CD4-positive, alpha-beta T cell (primary cell): ENCODE results near the gene SLC22A5. TPM values are rescaled to one million over a fixed set of nuclear protein-coding genes. Genes with fewer than 3 reads are reported as not detected.

Experiments
- ATAC-seq: fragments of 200-7000 bp; cut with Tn5 transposase; one replicate; pipeline ENCODE4 v1.10.0; 2022; ENCODE audit warnings: mild to moderate bottlenecking; ENCODE audit not compliant: poor library complexity
- CTCF ChIA-PET: fragments of 350-600 bp; sonication (Branson Sonifier 250); formaldehyde crosslinking; loops from one replicate; lab custom pipeline; 2021; ENCODE audit warnings: antibody characterized with exemption, inconsistent platforms; lab: Charles Lee
- POLR2A ChIA-PET: fragments of 350-600 bp; sonication (Branson Sonifier 250); formaldehyde crosslinking; loops from one replicate; lab custom pipeline; 2021; ENCODE audit warnings: antibody characterized with exemption, inconsistent platforms; lab: Charles Lee
- DNase-seq, 14 experiments: peaks; one replicate each; pipeline ENCODE4 v3.0.0-alpha.2; 2013 to 2020; ENCODE audit warnings: mixed read lengths in 2 of 14
- H3K27ac ChIP-seq, 2 donors: one replicate each; pipeline versions ENCODE4 v1.5.1 to v1.7.0; 2013; ENCODE audit warnings: low read length in 2 of 2, low read depth in 1 of 2, mild to moderate bottlenecking in 1 of 2
- H3K27me3 ChIP-seq, 2 experiments: 1 replicate in 1 of 2; 2 replicates in 1 of 2; pipeline versions ENCODE4 v1.6.1 to v1.7.0; 2013; ENCODE audit warnings: low read length in 2 of 2, control low read depth in 1 of 2, mild to moderate bottlenecking in 1 of 2, moderate library complexity in 1 of 2; ENCODE audit not compliant: insufficient read depth in 2 of 2, control insufficient read depth in 1 of 2
- H3K36me3 ChIP-seq: one replicate; pipeline ENCODE4 v1.6.1; 2013; ENCODE audit warnings: low read length, control low read depth; ENCODE audit not compliant: insufficient read depth
- H3K4me1 ChIP-seq: one replicate; pipeline ENCODE4 v1.6.1; 2013; ENCODE audit warnings: low read length, control low read depth; ENCODE audit not compliant: insufficient read depth
- H3K4me3 ChIP-seq: one replicate; pipeline ENCODE4 v1.5.1; 2013; ENCODE audit warnings: mild to moderate bottlenecking, low read length, moderate library complexity
- H3K9me3 ChIP-seq, 2 experiments: 1 replicate in 1 of 2; 2 replicates in 1 of 2; pipeline versions ENCODE4 v1.6.1 to v1.7.0; 2013; ENCODE audit warnings: low read length in 2 of 2, mild to moderate bottlenecking in 2 of 2, control low read depth in 1 of 2, moderate library complexity in 1 of 2; ENCODE audit not compliant: control insufficient read depth in 1 of 2, insufficient read depth in 1 of 2
- H3K27ac Mint-ChIP-seq: one replicate; pipeline ENCODE4 v1.8.0; 2020; ENCODE audit warnings: mixed read lengths
- H3K27me3 Mint-ChIP-seq: one replicate; pipeline ENCODE4 v1.8.0; 2021; ENCODE audit warnings: mixed read lengths
- H3K36me3 Mint-ChIP-seq: one replicate; pipeline ENCODE4 v1.8.0; 2021; ENCODE audit warnings: low read depth, mixed read lengths
- H3K4me1 Mint-ChIP-seq: one replicate; pipeline ENCODE4 v1.8.0; 2021; ENCODE audit warnings: low read depth, mixed read lengths
- H3K4me3 Mint-ChIP-seq: one replicate; pipeline ENCODE4 v1.8.0; 2020; ENCODE audit warnings: mild to moderate bottlenecking, mixed read lengths
- H3K9me3 Mint-ChIP-seq: one replicate; pipeline ENCODE4 v1.8.0; 2020; ENCODE audit warnings: mixed read lengths
- CTCF ChIP-seq: fragments of 200-600 bp; IDR thresholded peaks from one replicate; pipeline ENCODE4 v1.8.0; 2022; ENCODE audit warnings: antibody characterized with exemption, mild to moderate bottlenecking
- intact Hi-C, 2 experiments: fragments of 100-400 bp; cut with DNase I in 1 of 2; cut with micrococcal nuclease in 1 of 2; formaldehyde crosslinking; loops; one replicate each; pipeline versions ENCODE4 v1.15.1 to v1.9.0; 2023 to 2025; cut with DNase I, micrococcal nuclease
- total RNA-seq, 174 experiments: library from RNA in 2 of 174; stranded (reverse) in 2 of 174; gene quantifications; one replicate each; pipeline ENCODE4 v1.2.3 and lab custom pipeline; 2021 to 2026

The SLC22A5 gene
- total RNA-seq, 2 experiments from 2014 or later: 4.3 to 4.5 TPM

DNA sequence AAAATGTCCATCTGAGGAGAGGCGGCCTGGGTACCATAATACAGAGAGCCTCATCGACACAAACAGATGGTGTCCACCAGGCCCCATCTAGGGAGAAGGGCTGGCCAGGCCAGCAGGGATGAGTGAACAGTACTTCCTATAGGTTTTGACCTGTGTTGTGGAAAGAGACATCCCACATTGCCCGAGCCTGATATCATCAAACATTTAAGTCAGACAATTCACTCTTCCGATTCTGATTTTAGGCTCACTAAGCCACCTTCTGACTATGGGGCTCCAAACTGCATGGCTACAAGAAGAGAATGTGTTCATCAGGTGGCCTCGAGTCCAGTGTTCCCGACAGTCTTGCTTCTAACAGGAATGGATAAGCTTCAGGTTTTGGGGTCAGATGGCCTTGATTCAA lies 38.9 kb downstream of the SLC22A5 start:
- peaks cover 58% of the 10 kb centered on the region for H3K4me1 ChIP-seq
- H3K27me3 ChIP-seq: no peaks in the 10 kb centered on the region

GRCh38 chr5:132408965-132409364 lies 39.5 kb downstream of the SLC22A5 start:
- Histone ChIP-seq H3K4me3 (peak overlapping the region; percentile 91), H3K4me1 (peaks cover 59% of the 10 kb centered on the region), H3K27me3 (no peaks in the 10 kb centered on the region), H3K27ac (peak overlapping the region; percentile 98), H3K9me3 (no peaks in the 10 kb centered on the region), H3K36me3 (no peaks in the 10 kb centered on the region)
- DNase-seq (no peak), ATAC-seq (no peak)
- H3K9me3 Mint-ChIP-seq: no peaks in the 10 kb centered on the region
- H3K4me1 Mint-ChIP-seq: peaks cover 83% of the 10 kb centered on the region
- intact Hi-C loops: no loop called here
- POLR2A ChIA-PET: interaction anchor here (1.0 to 8.6 kb wide), 6 partner anchors 12 to 85 kb away, joined by 3 to 446 read pairs (median 86); partner anchors contain the start of gene IRF1
- CTCF ChIA-PET: interaction anchor here (1.0 to 2.8 kb wide), 4 partner anchors 12 to 92 kb away, joined by 3 to 11 read pairs (median 4); partner anchors contain the start of gene IRF1
- H3K36me3 Mint-ChIP-seq: peaks cover 34% of the 10 kb centered on the region
- no peaks in the 10 kb centered on the region for H3K27me3 Mint-ChIP-seq
- TF ChIP-seq CTCF: no peak
- H3K4me3 Mint-ChIP-seq: peak overlapping the region; percentile 84
- H3K27ac Mint-ChIP-seq: peak overlapping the region; percentile 98

More for the DNA sequence above, 38.9 kb downstream of the SLC22A5 start:
- H3K4me1 Mint-ChIP-seq: peaks cover 83% of the 10 kb centered on the region
- DNase-seq: no peak
- Histone ChIP-seq H3K27ac (peak overlapping the region; percentile 98), H3K36me3 (no peaks in the 10 kb centered on the region), H3K4me3 (no peak overlapping the region), H3K9me3 (no peaks in the 10 kb centered on the region)
- no peak for TF ChIP-seq CTCF
- intact Hi-C loops: no loop called here
- H3K36me3 Mint-ChIP-seq: peaks cover 28% of the 10 kb centered on the region
- peak overlapping the region; percentile 98 for H3K27ac Mint-ChIP-seq
- H3K9me3 Mint-ChIP-seq: no peaks in the 10 kb centered on the region
- no peaks in the 10 kb centered on the region for H3K27me3 Mint-ChIP-seq
- POLR2A ChIA-PET: interaction anchor here (7.8 to 8.6 kb wide), 2 partner anchors 71 to 85 kb away, joined by 168 to 446 read pairs; partner anchors contain the start of gene IRF1
- CTCF ChIA-PET: interaction anchor here (0.8 to 1.4 kb wide), 4 partner anchors 13 to 92 kb away, joined by 3 to 6 read pairs (median 4); no protein-coding TSS in a partner anchor
- ATAC-seq: no peak
- peak overlapping the region; percentile 49 for H3K4me3 Mint-ChIP-seq

DNA sequence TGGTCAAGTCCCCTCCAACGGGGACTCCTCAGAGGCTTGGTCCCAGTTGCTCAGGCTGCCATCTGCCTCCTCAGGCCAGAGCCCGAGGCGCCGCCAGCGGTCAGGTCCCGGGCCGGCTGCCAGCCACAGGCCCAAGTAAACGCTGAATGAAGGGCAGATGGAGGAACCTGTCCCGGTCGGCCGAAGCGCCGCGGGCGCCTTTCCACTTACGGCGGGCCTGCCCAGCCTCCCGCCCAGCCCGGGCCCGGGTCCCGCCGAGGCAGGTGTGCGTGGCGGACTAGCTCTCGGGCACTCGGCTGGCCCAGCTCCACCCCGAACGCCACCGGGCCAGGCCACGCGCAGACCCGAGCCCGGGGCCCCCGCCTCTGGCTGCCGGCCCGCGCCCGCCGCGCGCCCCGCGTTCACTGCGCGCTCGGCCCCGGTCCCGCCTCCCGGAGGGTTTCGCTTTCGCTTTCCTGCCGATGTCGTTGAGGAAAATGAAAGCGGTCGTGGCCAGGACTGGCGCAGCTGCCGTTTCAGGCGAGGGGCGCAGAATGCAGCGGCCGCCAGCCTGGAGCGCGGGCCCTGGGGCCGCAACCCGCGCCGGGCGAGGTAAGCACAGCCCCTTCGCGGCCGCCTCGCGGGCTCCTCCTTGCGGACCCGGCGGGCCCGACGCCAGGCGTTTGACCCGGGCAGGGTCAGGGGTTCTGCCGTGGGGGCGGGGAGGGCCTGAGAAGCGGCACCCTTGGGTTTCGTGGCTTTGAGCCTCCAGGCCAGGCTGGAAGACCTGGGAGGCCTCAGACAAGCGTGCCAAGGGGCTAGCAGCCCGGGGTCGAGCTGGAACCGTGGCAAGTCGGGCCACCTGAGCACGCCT lies 41.2 kb downstream of the SLC22A5 start:
- TF ChIP-seq CTCF: peak; percentile 74
- H3K27ac ChIP-seq: peak overlapping the region; percentile 98
- no peaks in the 10 kb centered on the region for H3K36me3 ChIP-seq
- peak; percentile 69 for ATAC-seq
- H3K9me3 ChIP-seq: no peaks in the 10 kb centered on the region
- no peaks in the 10 kb centered on the region for H3K27me3 ChIP-seq
- POLR2A ChIA-PET: interaction anchor here (0.5 to 8.6 kb wide), 25 partner anchors 10 to 553 kb away, joined by 3 to 446 read pairs (median 9); partner anchors contain the start of genes AFF4, IRF1, KIF3A and RAD50
- intact Hi-C loops: loop anchor here (1.0 to 5.0 kb wide), 7 partner anchors 9 to 86 kb away; partner anchors contain the start of gene IRF1 (in 1 of the 2)
- peak overlapping the region; percentile 98 for H3K27ac Mint-ChIP-seq
- CTCF ChIA-PET: interaction anchor here (0.6 to 2.8 kb wide), 20 partner anchors 9 to 117 kb away, joined by 3 to 18 read pairs (median 5); partner anchors contain the start of gene IRF1
- peaks cover 39% of the 10 kb centered on the region for H3K36me3 Mint-ChIP-seq
- peak overlapping the region; percentile 91 for H3K4me3 ChIP-seq
- peaks cover 64% of the 10 kb centered on the region for H3K4me1 ChIP-seq
- DNase-seq: peak; percentile 69 to 93 (median 76)
- H3K4me3 Mint-ChIP-seq: peak overlapping the region; percentile 96
- peaks cover 92% of the 10 kb centered on the region for H3K4me1 Mint-ChIP-seq
- H3K9me3 Mint-ChIP-seq: no peaks in the 10 kb centered on the region
- H3K27me3 Mint-ChIP-seq: no peaks in the 10 kb centered on the region
